ENCODE data around the gene USP34.
"Not testable (repeated sequence)": the region's sequence is repeated elsewhere in the genome, so short reads cannot be mapped to it uniquely, and the experiment has no call there.

The USP34 gene

DNA sequence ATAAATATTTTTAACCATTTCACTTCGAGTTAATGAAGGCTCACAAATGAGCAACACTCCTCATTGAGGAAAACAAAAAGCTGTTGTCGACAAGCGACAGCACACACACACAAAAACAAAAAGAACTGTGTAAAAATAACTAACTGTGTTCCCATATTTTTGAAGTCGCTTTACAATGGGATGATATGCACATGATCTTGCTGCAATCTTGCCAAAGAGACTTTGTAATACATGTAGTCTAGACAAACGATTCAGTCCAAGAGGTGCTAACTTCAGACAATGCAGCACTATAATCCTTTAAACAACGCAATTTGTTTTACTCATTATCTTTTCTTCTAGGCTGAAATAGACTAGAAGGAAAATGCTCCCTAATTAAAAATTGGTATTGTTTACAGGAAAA is 7.2 kb upstream of the USP34 start:
- no peak overlapping the region for H3K4me3 ChIP-seq (ENCODE audit: low read length)
- H3K27me3 ChIP-seq (ENCODE audit: control insufficient read depth, insufficient read depth, low read length): no peaks in the 10 kb centered on the region
- H3K4me2 ChIP-seq (ENCODE audit: low read length): no peak overlapping the region
- no peaks in the 10 kb centered on the region for H3K9me3 ChIP-seq (replicated peaks; ENCODE audit: low read length)
- no peak overlapping the region for H3K9ac ChIP-seq (ENCODE audit: low read depth, low read length)
- H3K4me1 ChIP-seq (ENCODE audit: control insufficient read depth, insufficient read depth, low read length): no peaks in the 10 kb centered on the region
- peaks cover 52% of the 10 kb centered on the region for H3K36me3 ChIP-seq (ENCODE audit: insufficient read depth, low read length)

DNA sequence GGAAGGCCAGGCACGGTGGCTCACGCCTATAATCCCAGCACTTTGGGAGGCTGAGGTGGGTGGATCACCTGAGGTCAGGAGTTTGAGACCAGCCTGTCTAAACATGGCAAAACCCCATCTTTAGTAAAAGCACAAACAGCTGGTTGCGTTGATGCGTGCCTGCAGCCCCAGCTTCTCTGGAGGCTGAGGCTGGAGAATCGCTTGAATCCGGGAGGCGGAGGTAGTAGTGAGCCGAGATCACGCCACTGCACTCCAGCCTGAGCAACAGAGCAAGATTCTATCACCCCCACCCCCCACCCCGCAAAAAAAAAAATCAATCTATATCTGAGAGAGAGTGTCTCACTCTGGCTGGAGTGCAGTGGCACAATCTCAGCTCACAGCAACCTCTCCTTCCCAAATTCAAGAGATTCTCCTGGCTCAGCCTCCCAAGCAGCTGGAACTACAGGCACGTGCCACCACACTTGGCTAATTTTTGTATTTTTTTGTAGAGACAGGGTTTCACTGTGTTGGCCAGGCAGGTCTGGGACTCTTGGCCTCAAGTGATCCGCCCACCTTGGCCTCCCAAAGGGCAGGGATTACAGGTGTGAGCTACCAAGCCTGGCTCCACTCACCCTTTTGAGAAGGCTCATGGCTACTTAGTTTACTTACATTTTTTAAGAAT is 6.2 kb upstream of the USP34 start:
- H3K4me3 ChIP-seq (ENCODE audit: low read length): not testable (repeated sequence)

DNA sequence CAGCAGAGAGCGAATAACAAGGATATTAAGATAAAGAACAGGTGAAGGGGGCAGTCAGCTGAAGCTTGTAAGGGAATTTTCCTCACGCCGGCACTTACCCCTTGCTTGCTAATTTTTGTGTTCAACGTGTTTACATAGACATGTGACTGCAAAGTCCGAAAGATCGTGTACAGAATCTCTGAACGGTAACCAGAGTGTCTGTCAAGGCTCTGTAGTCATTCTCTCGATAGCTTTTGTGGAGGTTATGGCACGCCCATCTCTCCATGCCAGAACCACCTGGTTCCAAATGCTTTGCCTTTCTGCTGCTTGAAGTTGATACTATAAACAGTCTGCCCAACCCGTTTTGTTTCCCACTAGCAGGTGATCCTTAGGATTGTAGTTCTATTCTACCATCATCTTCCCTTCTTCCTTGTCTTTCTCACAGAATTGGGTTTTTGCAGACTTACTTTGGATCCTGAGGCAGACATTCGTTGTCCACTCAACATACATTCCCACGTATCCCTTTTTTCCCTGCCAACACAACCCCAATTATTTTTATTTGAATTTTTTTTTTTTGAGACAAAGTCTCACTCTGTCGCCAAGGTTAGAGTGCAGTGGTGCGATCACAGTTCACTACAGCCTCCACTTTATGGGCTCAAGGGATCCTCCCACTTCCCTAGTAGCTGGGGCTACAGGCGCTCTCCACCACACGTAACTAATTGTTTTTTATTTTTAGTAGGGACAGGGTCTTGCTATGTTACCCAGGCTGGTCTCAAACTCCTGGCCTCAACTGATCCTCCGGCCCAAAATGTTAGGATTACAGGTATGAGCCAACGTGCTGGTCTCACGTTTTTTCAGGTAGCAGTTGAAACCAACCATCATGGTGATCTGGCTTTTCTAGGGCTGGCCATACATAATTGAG is 1.3 kb upstream of the USP34 start:
- Histone ChIP-seq H3K36me3 (ENCODE audit: insufficient read depth, low read length) (peaks cover 14% of the 10 kb centered on the region), H3K9ac (ENCODE audit: low read depth, low read length) (peak overlapping the region; percentile 98), H3K4me3 (ENCODE audit: low read length) (peak overlapping the region; percentile 75), H3K4me1 (ENCODE audit: control insufficient read depth, insufficient read depth, low read length) (peaks cover 15% of the 10 kb centered on the region), H3K4me2 (ENCODE audit: low read length) (peak overlapping the region; percentile 79), H3K27me3 (ENCODE audit: control insufficient read depth, insufficient read depth, low read length) (no peaks in the 10 kb centered on the region), H3K9me3 (replicated peaks; ENCODE audit: low read length) (no peaks in the 10 kb centered on the region)

More for the DNA sequence above, 6.2 kb upstream of the USP34 start:
- H3K4me1 ChIP-seq (ENCODE audit: control insufficient read depth, insufficient read depth, low read length); H3K9me3 ChIP-seq (replicated peaks; ENCODE audit: low read length); H3K4me2 ChIP-seq (ENCODE audit: low read length); H3K27me3 ChIP-seq (ENCODE audit: control insufficient read depth, insufficient read depth, low read length); H3K9ac ChIP-seq (ENCODE audit: low read depth, low read length): not testable (repeated sequence)
- H3K36me3 ChIP-seq (ENCODE audit: insufficient read depth, low read length): peaks cover 42% of the 10 kb centered on the region

DNA sequence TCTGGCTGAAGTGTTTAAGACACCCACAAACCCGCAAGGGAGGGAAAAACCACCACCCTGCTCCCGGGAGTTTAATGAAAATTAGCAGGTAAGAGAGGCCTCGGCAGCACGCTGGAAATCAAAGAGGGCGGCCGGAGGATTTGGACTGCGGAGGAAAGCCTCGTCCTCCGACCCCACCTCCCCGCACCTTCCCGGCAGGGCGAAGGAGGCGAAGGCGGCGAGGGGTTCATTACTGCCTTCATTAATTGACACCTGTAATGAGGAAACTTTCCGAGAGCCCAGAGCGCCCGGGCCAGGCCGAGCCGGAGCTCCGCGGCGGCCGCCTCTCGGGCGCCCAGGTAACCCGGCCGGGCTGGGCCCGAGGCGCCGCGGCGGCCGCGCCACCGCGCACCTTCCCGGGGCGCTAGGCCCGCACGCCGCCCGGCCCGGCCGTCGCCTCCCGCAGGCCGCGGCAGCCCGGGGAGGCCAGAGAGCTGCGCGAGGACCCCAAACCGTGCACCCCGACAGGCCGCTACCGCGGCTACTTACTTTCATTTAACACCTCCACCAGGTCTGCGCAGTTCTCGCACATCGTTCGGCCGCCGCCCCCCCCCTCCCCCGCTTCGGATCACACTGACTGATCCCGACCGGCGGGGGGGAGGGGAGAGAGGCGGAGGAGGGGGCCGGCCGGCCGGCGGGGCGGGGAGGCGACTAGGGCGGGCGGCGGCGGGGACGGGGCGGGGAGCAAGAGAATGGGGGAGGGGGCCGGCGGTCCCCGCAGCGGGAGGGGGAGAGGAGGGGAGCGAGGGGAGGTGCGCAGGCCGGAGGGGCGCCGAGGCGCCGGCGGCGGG is 550 bp downstream of the USP34 start:
- Histone ChIP-seq H3K36me3 (ENCODE audit: insufficient read depth, low read length) (peaks cover 5% of the 10 kb centered on the region), H3K27me3 (ENCODE audit: control insufficient read depth, insufficient read depth, low read length) (no peaks in the 10 kb centered on the region), H3K4me3 (ENCODE audit: low read length) (peak overlapping the region; percentile 75), H3K4me1 (ENCODE audit: control insufficient read depth, insufficient read depth, low read length) (peaks cover 15% of the 10 kb centered on the region), H3K4me2 (ENCODE audit: low read length) (peak overlapping the region; percentile 85), H3K9ac (ENCODE audit: low read depth, low read length) (peak overlapping the region; percentile 95), H3K9me3 (replicated peaks; ENCODE audit: low read length) (no peaks in the 10 kb centered on the region)

DNA sequence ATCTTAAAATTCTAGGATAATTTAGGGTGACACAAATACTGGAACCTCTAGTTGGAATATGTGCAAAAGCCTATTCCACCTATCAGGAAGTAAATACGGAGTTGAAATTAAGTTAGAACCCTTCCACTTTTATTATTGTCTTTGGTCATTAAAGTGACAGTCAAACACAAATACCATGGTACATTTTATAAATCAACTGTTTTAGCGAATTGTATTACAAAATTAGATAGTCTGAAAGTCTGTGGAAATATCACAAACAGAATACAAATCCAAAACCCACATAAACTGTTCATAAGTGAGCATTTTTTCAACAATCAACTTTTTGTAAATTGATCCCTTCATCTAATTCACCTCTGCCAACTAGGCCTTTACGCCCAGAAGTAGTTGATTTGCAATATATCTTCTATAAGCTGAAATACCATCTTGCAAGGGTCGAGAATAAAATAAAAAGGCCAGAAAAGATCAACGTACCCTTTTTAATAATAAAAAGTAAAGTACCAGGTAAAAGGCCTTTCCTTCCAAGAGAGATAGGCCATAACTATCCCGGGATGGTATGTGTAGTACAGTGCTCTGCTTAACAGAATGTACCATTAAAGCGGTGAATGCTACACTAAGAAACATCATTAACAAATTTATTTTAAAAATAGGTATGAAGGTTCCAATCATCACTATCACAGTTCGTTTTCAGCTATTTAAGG is 1.3 kb downstream of the USP34 start:
- H3K36me3 ChIP-seq (ENCODE audit: insufficient read depth, low read length): peaks cover 5% of the 10 kb centered on the region
- H3K4me2 ChIP-seq (ENCODE audit: low read length): peak overlapping the region; percentile 85
- H3K9ac ChIP-seq (ENCODE audit: low read depth, low read length): peak overlapping the region; percentile 95
- no peaks in the 10 kb centered on the region for H3K27me3 ChIP-seq (ENCODE audit: control insufficient read depth, insufficient read depth, low read length)
- H3K9me3 ChIP-seq (replicated peaks; ENCODE audit: low read length): no peaks in the 10 kb centered on the region
- H3K4me1 ChIP-seq (ENCODE audit: control insufficient read depth, insufficient read depth, low read length): peaks cover 15% of the 10 kb centered on the region
- H3K4me3 ChIP-seq (ENCODE audit: low read length): peak overlapping the region; percentile 75

DNA sequence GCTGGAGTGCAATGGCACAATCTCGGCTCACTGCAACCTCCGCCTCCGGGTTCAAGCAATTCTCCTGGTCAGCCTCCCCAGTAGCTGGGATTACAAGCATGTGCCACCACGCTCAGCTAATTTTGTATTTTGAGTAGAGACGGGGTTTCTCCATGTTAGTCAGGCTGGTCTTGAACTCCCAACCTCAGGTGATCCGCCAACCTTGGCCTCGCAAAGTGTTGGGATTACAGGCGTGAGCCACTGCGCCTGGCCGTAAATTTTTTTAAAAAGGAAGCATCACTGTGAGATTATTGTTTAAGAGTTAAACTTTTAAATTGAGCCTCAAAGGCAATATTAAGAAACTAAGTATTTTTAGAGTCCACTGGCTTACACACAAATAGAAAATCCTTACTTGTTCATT is 2.7 kb downstream of the USP34 start:
- H3K27me3 ChIP-seq (ENCODE audit: control insufficient read depth, insufficient read depth, low read length); H3K36me3 ChIP-seq (ENCODE audit: insufficient read depth, low read length); H3K9ac ChIP-seq (ENCODE audit: low read depth, low read length); H3K4me3 ChIP-seq (ENCODE audit: low read length); H3K9me3 ChIP-seq (replicated peaks; ENCODE audit: low read length): not testable (repeated sequence)
- H3K4me1 ChIP-seq (ENCODE audit: control insufficient read depth, insufficient read depth, low read length): peaks cover 15% of the 10 kb centered on the region
- peak overlapping the region; percentile 85 for H3K4me2 ChIP-seq (ENCODE audit: low read length)

DNA sequence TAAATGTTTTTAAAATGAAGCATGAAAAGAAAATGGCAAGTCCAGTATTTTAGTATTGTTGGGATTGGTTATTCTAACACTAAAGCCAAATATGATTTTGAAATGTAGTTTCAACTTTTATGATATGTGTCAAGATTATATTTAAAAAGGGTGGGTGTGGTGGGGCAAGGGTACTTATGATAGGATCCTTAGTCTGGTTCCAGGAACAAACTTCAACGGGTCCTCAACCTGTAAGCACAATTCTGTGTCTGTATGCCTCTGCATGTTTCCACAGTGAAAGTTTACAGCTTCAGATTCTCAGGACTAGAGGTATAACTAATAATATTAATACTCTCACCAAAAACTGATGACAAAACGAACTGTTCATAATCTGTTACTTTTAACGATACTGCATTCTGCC is 5.8 kb downstream of the USP34 start:
- Histone ChIP-seq H3K9ac (ENCODE audit: low read depth, low read length) (no peak overlapping the region), H3K9me3 (replicated peaks; ENCODE audit: low read length) (no peaks in the 10 kb centered on the region), H3K4me2 (ENCODE audit: low read length) (no peak overlapping the region), H3K4me3 (ENCODE audit: low read length) (no peak overlapping the region), H3K27me3 (ENCODE audit: control insufficient read depth, insufficient read depth, low read length) (no peaks in the 10 kb centered on the region), H3K4me1 (ENCODE audit: control insufficient read depth, insufficient read depth, low read length) (peaks cover 15% of the 10 kb centered on the region), H3K36me3 (ENCODE audit: insufficient read depth, low read length) (peaks cover 5% of the 10 kb centered on the region)

DNA sequence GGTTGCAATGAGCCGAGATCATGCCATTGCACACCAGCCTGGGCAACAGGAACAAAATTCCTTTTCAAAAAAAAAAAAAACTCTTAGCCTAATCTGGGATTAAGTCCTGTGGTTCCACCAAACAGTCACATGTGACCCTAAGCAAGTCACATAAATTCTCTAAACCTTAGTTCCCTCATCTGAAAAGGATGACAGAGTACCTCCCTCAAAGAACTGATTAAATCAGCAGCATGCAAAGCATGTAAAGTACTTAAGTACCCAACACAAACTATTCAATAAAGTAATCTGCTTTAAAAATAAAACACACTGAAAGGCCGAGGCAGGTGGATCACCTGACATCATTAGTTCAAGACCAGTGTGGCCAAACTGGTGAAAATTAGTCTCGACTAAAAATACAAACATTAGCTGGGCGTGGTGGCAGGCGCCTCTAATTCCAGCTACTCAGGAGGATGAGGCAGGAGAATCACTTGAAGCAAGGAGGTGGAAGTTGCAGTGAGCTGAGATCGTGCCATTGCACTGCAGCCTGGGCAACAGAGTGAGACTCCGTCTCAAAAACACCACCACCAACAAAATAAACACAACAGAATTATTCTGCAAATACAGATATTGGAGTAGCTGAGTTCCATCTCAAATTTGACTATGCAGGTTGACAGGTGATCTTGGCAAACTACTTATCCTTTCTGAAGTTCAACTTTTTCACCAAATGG is 7.0 kb downstream of the USP34 start:
- H3K4me1 ChIP-seq (ENCODE audit: control insufficient read depth, insufficient read depth, low read length): peaks cover 20% of the 10 kb centered on the region
- no peak overlapping the region for H3K9ac ChIP-seq (ENCODE audit: low read depth, low read length)
- no peak overlapping the region for H3K4me2 ChIP-seq (ENCODE audit: low read length)

DNA sequence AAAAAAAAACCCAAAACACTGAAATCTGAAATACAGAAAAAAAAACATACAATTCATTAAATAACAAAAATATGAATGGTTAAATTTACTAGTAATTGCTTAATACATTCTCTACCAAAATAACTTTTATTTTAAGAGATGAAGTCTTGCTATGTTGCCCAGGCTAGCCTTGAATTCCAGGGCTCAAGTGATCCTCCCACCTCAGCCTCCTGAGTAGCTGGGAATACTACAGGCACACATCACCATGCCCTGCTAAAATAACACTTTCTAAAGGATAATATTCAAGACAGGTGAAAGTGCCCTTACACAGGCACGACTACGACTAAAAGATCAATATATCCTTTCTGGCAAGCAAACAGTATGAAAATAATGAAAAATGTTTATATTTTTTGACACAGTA is 9.5 kb downstream of the USP34 start:
- Histone ChIP-seq H3K9ac (ENCODE audit: low read depth, low read length) (no peak overlapping the region), H3K36me3 (ENCODE audit: insufficient read depth, low read length) (no peaks in the 10 kb centered on the region), H3K27me3 (ENCODE audit: control insufficient read depth, insufficient read depth, low read length) (no peaks in the 10 kb centered on the region), H3K4me3 (ENCODE audit: low read length) (no peak overlapping the region), H3K4me1 (ENCODE audit: control insufficient read depth, insufficient read depth, low read length) (peaks cover 15% of the 10 kb centered on the region), H3K4me2 (ENCODE audit: low read length) (no peak overlapping the region), H3K9me3 (replicated peaks; ENCODE audit: low read length) (no peaks in the 10 kb centered on the region)

More for the DNA sequence above, 7.0 kb downstream of the USP34 start:
- no peaks in the 10 kb centered on the region for H3K9me3 ChIP-seq (replicated peaks; ENCODE audit: low read length)
- H3K4me3 ChIP-seq (ENCODE audit: low read length): no peak overlapping the region
- peaks cover 5% of the 10 kb centered on the region for H3K36me3 ChIP-seq (ENCODE audit: insufficient read depth, low read length)
- no peaks in the 10 kb centered on the region for H3K27me3 ChIP-seq (ENCODE audit: control insufficient read depth, insufficient read depth, low read length)

DNA sequence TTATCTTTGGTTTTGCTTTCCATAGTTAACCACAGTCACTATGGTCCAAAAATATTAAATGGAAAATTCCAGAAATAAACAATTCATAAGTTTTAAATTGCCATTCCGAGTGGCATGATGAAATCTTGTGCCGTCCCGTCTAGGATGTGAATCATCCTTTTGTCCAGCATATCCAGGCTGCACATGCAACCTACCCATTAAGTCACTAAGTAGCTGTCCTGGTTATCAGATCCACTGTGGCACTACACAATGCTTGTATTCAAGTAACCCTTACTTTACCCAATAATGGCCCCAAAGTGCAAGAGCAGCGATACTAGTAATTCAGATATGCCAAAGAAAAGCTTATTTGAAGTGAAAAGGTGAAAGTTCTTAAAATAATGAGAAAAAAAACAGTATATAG is 10.7 kb downstream of the USP34 start:
- Histone ChIP-seq H3K27me3 (ENCODE audit: control insufficient read depth, insufficient read depth, low read length) (no peaks in the 10 kb centered on the region), H3K4me3 (ENCODE audit: low read length) (no peak overlapping the region), H3K9me3 (replicated peaks; ENCODE audit: low read length) (no peaks in the 10 kb centered on the region), H3K9ac (ENCODE audit: low read depth, low read length) (no peak overlapping the region), H3K4me1 (ENCODE audit: control insufficient read depth, insufficient read depth, low read length) (peaks cover 18% of the 10 kb centered on the region), H3K36me3 (ENCODE audit: insufficient read depth, low read length) (no peaks in the 10 kb centered on the region), H3K4me2 (ENCODE audit: low read length) (peak overlapping the region; percentile 61)

All from skeletal muscle satellite cell (primary cell).